ENCODE measurements around the gene TOX2. TPM values are rescaled to one million over a fixed set of nuclear protein-coding genes. Genes with fewer than 3 reads are reported as not detected.

TOX2 gene
- total and polyA plus RNA-seq, 2 of the 4 experiments (the other 2 are of a cell fraction), result 1.3 to 17.5 TPM

GRCh38 chr20:44067650-44068081, 153.0 kb downstream of the TOX2 start:
- intact Hi-C loops (cut with micrococcal nuclease) (no loop called here), dilution Hi-C loops (cut with HindIII; ENCODE audit: low sequenced_read_pairs, unreplicated experiment) (no loop called here), in situ Hi-C loops (cut with MboI; ENCODE audit: low sequenced_read_pairs) (no loop called here)
- H3K4me3 ChIP-seq (ENCODE audit: insufficient read depth, low read depth, low read length), result no peak overlapping the region
- no peaks in the 10 kb centered on the region for H3K79me1 ChIP-seq (ENCODE audit: low read depth in 1 of 2, low read length in 2 of 2)
- no peaks in the 10 kb centered on the region for H3K27me3 ChIP-seq (ENCODE audit: control insufficient read depth, insufficient read depth, low read length)
- H3K56ac ChIP-seq (ENCODE audit: extremely low read depth, insufficient read depth, low read length), result no peak overlapping the region
- H4K8ac ChIP-seq (ENCODE audit: low read depth in 2 of 2, low read length in 2 of 2), result no peak overlapping the region
- no peaks in the 10 kb centered on the region for H3K9me3 ChIP-seq (ENCODE audit: control insufficient read depth, insufficient read depth, low read length)
- H3K4ac ChIP-seq (ENCODE audit: low read depth, low read length), result no peak overlapping the region
- H3K14ac ChIP-seq (replicated peaks; ENCODE audit: low read depth, low read length), result no peak overlapping the region
- WGBS, 2 experiments (ENCODE audit: extremely low coverage in 2 of 2, insufficient read length in 1 of 2), result 96% methylated on average over 8 of the region's 15 CpGs; no CpG with 5 or more reads in 1 of the 2 experiments
- no peak overlapping the region for H3K9ac ChIP-seq (ENCODE audit: low read depth, low read length)
- H4K91ac ChIP-seq (ENCODE audit: insufficient read depth, low read depth, low read length), result no peak overlapping the region
- ATAC-seq (ENCODE audit: low read depth) (no peak), DNase-seq (no peak)
- no peak overlapping the region for H3K23ac ChIP-seq (ENCODE audit: low read depth, low read length)
- no peaks in the 10 kb centered on the region; the same call in 1 of the 2 replicates for H3K9me1 ChIP-seq (ENCODE audit: insufficient read depth, low read length)
- H4K20me1 ChIP-seq (ENCODE audit: insufficient read depth, low read length), result no peaks in the 10 kb centered on the region
- no peak overlapping the region for H2BK15ac ChIP-seq (ENCODE audit: low read depth, low read length)
- no peak overlapping the region for H2AK9ac ChIP-seq (replicated peaks; ENCODE audit: low read depth, low read length, poor library complexity)
- H4K5ac ChIP-seq (ENCODE audit: low read depth, low read length), result no peak overlapping the region
- H2AFZ ChIP-seq (replicated peaks; ENCODE audit: low read length, poor library complexity), result no peak overlapping the region
- ChIA-PET POLR2A (ENCODE audit: unreplicated experiment) (no interaction called here), CTCF (no interaction called here)
- no peak overlapping the region for H2AK5ac ChIP-seq (ENCODE audit: low read depth, low read length)
- no peak overlapping the region for H2BK5ac ChIP-seq (ENCODE audit: low read depth, low read length, poor library complexity, severe bottlenecking)
- no peak overlapping the region for H2BK20ac ChIP-seq (ENCODE audit: low read depth, low read length)
- H3K27ac ChIP-seq (ENCODE audit: insufficient read depth, low read length), result no peak overlapping the region
- H3K36me3 ChIP-seq (ENCODE audit: control insufficient read depth, insufficient read depth, low read length), result peaks cover 28% of the 10 kb centered on the region; the same call in 1 of the 2 replicates
- BruUV-seq (replicated peaks), result no TSS peak
- H3K4me1 ChIP-seq (ENCODE audit: control insufficient read depth, insufficient read depth, low read length), result no peaks in the 10 kb centered on the region
- H2BK120ac ChIP-seq (ENCODE audit: low read depth, low read length), result no peak overlapping the region
- H3K18ac ChIP-seq (ENCODE audit: low read depth, low read length), result no peak overlapping the region
- H3K4me2 ChIP-seq (ENCODE audit: low read depth, low read length), result no peak overlapping the region
- no peak for TF ChIP-seq CEBPB (IDR thresholded peaks at IDR 0.05; ENCODE audit: low read depth, low read length)
- no peak for TF ChIP-seq NFE2L2 (IDR thresholded peaks at IDR 0.05; ENCODE audit: low read depth, low read length)
- no peak for TF ChIP-seq MAFK (IDR thresholded peaks at IDR 0.05; ENCODE audit: low read depth, low read length)
- no peak for TF ChIP-seq CTCF (conservative IDR thresholded peaks at IDR 0.05; ENCODE audit: low read depth, low read length)
- TF ChIP-seq RAD21 (IDR thresholded peaks at IDR 0.05; ENCODE audit: low read length), result no peak
- TF ChIP-seq POLR2A (IDR thresholded peaks at IDR 0.05; ENCODE audit: low read depth, low read length), result no peak
- no peak for TF ChIP-seq ELK1 (IDR thresholded peaks at IDR 0.05; ENCODE audit: borderline replicate concordance, low read depth, low read length)
- no peak for TF ChIP-seq BHLHE40 (IDR thresholded peaks at IDR 0.05; ENCODE audit: low read depth, low read length)
- no peak for TF ChIP-seq RCOR1 (IDR thresholded peaks at IDR 0.05; ENCODE audit: insufficient replicate concordance, low read length)
- TF ChIP-seq CHD1 (IDR thresholded peaks at IDR 0.05; ENCODE audit: low read depth, low read length), result no peak
- TF ChIP-seq MXI1 (IDR thresholded peaks at IDR 0.05; ENCODE audit: borderline replicate concordance, low read depth, low read length), result no peak
- no peak for TF ChIP-seq FOS (IDR thresholded peaks at IDR 0.05; ENCODE audit: low read depth, low read length)
- no peak for TF ChIP-seq USF2 (IDR thresholded peaks at IDR 0.05; ENCODE audit: low read depth, low read length)
- TF ChIP-seq SMC3 (IDR thresholded peaks at IDR 0.05; ENCODE audit: low read depth, low read length), result no peak
- no peak for TF ChIP-seq RFX5 (IDR thresholded peaks at IDR 0.05; ENCODE audit: low read depth, low read length)
- no peak for TF ChIP-seq MAZ (IDR thresholded peaks at IDR 0.05; ENCODE audit: borderline replicate concordance, low read depth, low read length)

All from IMR-90 (cell line).